GM12874 (cell line): Measurements from ENCODE around the gene CAD.

ENCODE experiments used
- CTCF ChIP-seq: IDR thresholded peaks from 2 replicates; pipeline ENCODE4 v1.5.1; 2011; ENCODE audit warnings: low read depth, mild to moderate bottlenecking, control low read depth, low read length, moderate library complexity; ENCODE audit not compliant: insufficient read depth

Gene CAD

GRCh38 chr2:27212626-27213471 lies 4.3 kb upstream of the CAD start:
- no peak for TF ChIP-seq CTCF

- TF ChIP-seq CTCF: no peak
Measured at GRCh38 chr2:27214941-27215340, 2.2 kb upstream of the CAD start.

- TF ChIP-seq CTCF: no peak
Measured at GRCh38 chr2:27216416-27217137, 592 bp upstream of the CAD start.

- no peak for TF ChIP-seq CTCF
Measured at GRCh38 chr2:27218614-27219013, 1.4 kb downstream of the CAD start.

GRCh38 chr2:27219091-27219490 lies 1.9 kb downstream of the CAD start:
- TF ChIP-seq CTCF: no peak

GRCh38 chr2:27220091-27220490 lies 2.9 kb downstream of the CAD start:
- no peak for TF ChIP-seq CTCF

- TF ChIP-seq CTCF: no peak
Measured at GRCh38 chr2:27221166-27221565, 4.0 kb downstream of the CAD start.
